Right renal pelvis (tissue), 4 donors: ENCODE measurements around the gene KAT7. TPM values are rescaled to one million over a fixed set of nuclear protein-coding genes. Genes with fewer than 3 reads are reported as not detected.
A peak's percentile ranks its signal among the peaks of the same experiment; 100 is the strongest.

Experiments used
- DNase-seq, 4 donors: peaks; one replicate each; pipeline ENCODE4 v3.0.0-alpha.2; 2013; ENCODE audit warnings: low read depth in 4 of 4, low spot score in 3 of 4, missing footprints in 1 of 4
- polyA plus RNA-seq, 4 donors: library from polyadenylated mRNA; unstranded; fragments of 120-200 nt; gene quantifications; one replicate each; pipeline ENCODE4 v1.2.1, GENCODE V29; 2013; ENCODE audit not compliant: insufficient read length in 4 of 4

KAT7 gene
- polyA plus RNA-seq, 4 donors, result 48.0 to 58.2 (median 52.1) TPM

- no peak for DNase-seq
Measured at GRCh38 chr17:49760296-49760695, 28.2 kb upstream of the KAT7 start.

DNA sequence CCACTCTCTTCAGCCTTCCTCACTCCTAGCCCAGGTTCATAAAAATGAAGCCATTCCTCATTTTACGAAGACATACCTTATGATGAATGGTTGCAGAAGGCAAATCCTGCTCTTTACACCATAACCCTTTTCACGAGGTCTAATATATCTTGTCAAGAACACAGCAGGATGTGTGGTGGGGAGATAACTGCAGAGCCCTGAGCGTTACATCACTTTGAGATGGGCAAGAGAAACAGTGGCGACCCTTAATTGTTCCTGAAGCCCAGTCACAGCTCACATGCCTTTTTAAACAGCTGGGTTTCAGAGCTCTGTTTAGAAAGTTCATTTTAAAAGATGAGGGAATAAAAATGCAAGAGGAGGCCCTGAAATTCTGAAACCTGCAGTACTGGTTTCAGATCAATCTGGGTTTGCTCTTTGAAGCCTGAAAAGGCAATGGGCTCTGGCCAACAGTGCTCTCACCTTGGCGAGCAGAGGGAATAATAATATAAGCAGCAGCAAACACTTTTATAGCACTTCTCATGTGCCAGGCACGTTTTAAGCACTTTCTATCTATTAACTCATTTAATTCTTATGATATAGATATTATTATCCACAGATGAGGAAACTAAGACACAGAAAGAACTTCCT, 27.4 kb upstream of the KAT7 start:
- DNase-seq, result no peak

DNA sequence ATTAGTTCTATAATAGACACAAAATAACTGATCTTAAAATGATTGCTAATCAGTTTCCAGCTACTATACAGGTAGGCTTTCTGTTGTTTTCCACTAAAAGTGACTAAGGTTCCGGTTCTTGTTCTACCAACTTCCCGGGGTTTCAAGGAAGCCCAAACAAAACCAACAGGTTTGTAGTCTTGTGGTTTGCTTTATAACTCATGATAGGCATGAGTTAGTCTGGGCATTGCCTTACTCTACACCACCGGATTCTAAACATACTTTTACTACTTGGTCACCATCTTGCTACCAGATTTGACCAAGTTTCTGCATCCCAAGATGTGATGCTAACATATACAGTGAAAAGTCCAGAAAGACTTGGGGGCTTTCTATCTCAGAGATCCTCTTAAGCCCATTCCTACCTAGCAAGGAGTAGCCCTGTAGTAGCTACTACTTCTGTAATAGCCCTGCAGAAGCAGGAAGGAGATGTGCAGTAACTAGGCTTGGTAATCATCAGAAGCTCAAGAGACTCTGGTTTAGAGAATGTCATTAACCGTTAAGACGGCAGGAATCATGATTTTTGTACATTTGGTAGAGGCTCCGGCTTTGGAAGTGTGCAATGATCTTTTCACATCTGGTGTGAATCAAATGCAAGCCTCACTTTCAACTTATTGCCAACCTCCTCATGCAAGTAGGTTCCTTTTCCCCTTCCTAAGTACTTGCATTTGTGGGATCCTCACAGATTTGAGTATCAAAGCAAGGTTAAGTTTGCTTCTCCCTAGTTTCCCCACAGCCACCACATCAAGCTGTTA, 26.1 kb upstream of the KAT7 start:
- DNase-seq, result no peak

DNA sequence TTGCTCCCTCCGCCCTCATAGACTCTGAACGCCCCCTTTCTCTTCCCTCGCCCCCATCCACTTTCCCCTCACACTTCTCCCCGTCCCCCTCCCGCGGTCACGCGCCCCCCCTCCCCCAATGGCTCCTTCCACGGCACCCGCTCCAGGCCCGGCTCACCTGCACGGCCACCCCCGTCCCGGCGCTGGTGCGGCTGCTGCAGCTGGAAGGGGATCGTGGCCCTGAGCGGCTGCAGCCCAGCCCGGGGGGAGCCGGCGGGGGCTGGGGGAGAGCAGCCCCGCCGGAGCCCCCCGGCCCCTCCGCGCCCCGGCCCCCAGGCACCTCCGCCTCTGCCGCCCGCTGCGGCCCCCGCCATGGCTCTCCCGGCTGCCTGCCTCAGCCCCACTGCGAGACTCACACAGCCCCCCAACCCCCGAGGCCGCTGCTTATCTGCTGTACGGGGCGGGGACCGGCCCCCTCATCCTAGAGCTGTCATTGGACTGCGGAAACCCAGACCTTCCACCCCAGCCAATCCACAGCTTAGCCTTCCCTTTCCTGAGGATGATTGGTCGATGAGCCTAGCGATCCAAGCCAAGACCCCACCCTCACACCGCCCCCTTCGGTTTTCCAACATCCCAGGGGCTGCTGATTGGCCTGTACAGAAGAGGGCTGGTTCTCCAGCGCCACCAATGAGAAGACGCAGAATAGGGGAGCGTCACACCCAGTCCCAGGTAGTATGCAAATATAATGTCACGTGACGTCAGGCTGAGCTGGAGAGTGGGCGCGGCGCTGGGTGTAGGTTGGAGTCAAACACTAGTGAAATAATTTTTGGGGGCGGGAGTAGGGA, 24.5 kb upstream of the KAT7 start, which contains the start of gene FAM117A:
TSS of gene FAM117A (minus strand) at position 397 of the 824 bp plus-strand sequence. CDS start at position 353, 44 bp downstream.
- DNase-seq, result peak; percentile 89 to 99 (median 96)

DNA sequence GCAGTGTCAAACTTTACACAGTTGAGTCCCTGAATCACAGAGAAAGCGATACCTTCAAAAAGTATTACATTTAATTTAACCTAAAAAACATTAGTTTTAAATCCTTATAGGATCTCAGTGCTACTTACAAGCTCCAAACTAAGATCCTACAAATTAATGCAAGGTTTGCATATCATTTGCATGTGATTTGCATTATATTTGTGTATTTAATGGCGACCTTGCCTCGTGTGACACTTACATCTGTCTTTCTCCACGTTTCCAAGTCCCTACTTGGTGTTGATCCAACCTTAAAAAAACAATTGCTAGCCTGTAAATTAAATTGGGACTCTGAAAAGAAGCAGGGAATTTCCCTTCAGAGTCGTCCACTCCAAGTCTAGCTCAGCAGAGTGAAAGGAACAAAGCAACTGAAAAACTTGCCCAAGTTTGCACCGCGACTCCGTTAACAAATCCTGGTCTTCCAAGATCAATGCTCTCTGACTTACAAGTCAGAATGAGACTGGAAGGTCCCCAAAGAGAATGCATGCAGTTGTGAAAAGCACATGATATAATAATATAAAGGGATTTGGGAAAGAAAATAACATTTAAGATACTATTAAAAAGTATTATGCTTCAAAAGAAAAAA, 23.8 kb upstream of the KAT7 start:
- no peak for DNase-seq

- DNase-seq, result no peak
Measured at GRCh38 chr17:49766918-49767530, 21.5 kb upstream of the KAT7 start.

GRCh38 chr17:49775546-49776260, 12.8 kb upstream of the KAT7 start:
- DNase-seq, result no peak

- no peak for DNase-seq
Measured at GRCh38 chr17:49776551-49777300, 11.8 kb upstream of the KAT7 start.

DNA sequence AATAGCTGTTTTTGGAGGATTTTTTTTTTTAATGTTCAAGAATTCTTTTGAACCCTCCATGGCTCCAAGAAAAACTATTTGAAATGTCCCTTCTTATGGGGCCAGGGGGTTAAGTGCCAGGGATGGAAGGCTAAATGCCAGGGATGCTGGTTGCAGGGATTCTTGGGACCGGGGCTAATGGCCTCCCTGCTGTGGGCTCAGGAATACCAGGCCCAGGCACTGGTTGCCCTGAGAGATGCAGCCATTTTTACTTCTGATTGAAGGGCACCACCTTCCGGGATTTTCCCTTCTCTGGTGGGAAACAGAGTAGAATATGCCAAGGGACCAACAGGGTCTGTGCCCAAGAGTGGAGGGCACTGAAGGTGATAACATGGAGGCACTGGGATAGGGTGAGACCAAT, 10.9 kb upstream of the KAT7 start:
- no peak for DNase-seq

- DNase-seq, result no peak
Measured at GRCh38 chr17:49779156-49779738, 9.2 kb upstream of the KAT7 start.

- DNase-seq, result no peak
Measured at GRCh38 chr17:49779739-49780231, 8.7 kb upstream of the KAT7 start.

GRCh38 chr17:49783071-49783715, 5.3 kb upstream of the KAT7 start:
- DNase-seq, result no peak

DNA sequence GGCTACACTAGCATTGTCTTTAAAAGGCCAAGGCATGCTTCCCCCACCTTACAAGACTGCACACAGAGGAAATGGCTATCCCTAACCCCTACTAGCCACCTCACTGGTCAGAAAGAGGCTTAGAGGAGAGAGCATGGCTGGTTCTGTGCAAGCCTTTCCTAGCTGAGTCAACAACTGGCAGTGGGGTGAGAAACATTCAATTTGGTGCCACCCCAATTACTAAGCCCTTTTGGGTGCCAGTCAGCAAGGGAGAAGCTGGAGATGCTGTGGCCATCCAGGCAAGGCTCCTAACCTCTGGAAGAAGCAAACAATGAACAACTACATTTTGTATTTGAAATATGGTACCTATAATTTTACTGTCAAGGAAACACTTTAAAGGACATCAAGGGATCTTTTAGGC, 4.7 kb upstream of the KAT7 start:
- no peak for DNase-seq

DNA sequence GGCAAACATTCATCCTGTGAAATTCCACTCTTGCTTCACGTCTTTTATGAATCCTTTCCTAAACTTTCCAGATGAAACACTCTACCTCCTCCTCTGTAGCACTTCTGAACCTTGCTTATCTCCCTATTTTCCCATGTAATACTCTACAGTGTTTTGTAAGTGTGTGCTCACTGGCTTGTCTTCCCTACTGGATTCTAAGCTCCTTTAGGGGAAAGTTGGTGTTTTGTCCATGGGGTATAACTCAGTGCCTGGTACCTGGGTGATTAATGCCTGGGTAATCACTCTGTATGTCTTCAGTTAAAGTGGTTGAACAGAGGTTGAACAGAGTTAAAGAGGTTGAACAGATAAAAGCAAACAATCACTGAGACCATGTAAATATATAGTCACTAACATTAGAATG, 3.8 kb upstream of the KAT7 start:
- DNase-seq, result no peak

DNA sequence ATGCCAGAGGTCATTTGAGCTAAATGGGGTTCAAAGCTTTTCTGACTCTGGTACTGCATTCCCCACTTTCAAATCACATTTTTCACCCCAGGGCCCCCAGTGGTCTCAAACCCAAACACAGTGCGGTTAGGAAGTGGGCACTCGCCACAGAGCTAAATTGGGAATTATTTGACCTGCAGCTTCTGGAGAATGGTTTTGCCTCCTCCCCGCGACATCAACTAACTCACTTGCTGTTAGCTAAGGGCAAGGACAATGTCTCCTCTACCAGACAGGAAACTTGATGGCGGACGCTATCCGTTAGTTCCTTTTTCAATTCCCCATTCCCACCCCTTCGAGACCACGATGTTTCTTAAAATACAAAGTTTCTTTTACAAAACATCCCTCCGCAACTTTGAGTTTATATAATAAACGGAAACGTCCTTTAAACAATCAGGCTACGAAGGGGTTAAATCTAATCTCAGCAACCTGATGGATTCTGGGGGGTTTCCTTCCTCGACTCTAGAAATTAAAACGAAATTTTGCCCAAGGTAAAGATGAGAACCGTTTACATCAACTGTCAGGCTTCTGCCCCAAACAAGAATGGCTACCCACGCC, 500 bp upstream of the KAT7 start:
- DNase-seq, result peak in 2 of 4 donors; percentile 24 to 60

GRCh38 chr17:49789243-49789578, 730 bp downstream of the KAT7 start:
- no peak for DNase-seq

DNA sequence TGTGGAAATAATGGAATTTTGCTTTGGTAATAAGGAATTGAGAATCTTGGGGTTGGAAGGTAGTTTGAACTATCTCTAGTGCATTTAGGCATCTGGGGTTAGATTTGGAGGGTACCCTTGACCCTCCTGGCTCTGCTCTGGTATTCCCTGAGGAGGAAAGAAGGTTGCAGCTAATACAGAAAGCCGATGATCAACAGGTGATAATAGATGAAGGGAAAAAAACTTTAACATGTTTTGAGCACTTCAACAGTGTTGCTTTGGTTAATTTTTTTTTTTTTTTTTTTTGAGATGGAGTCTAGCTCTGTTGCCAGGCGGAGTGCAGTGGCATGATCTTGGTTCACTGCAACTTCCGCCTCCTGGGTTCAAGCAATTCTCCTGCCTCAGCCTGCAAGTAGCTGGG, 4.8 kb downstream of the KAT7 start:
- DNase-seq, result no peak

- DNase-seq, result no peak
Measured at GRCh38 chr17:49795372-49795771, 6.9 kb downstream of the KAT7 start.
